Stimulated activated CD4-positive, alpha-beta T cell treated with anti-CD3 and anti-CD28 coated beads, Interleukin-4, amount 100 ng/mL, for 4 hours (primary cell): ENCODE results near the gene DOCK4.

Source experiments
- DNase-seq, 2 experiments: peaks; one replicate each; pipeline ENCODE4 v3.0.0-alpha.2; 2020

Gene DOCK4

DNA sequence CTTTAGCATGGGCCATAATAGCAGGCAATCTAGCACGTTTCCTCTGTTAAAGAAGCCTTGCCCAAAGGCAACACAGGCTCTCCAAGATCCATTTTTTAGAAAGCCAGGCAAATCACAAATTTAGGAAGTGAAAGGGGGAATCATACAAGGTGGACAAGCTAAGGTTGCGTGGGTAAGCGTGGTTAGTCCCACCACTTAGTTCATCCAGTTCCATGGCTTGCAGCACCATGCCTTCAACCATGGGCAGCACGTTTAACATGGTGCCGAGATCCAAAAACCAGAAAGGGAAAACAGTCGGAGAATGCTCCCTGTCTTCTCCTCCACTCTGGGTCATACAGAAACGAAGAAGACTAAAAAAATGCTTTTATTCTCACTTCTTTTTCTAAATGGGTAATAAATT, 409.5 kb downstream of the DOCK4 start:
- DNase-seq: no peak

- no peak for DNase-seq
Observed at GRCh38 chr7:111789870-111790269, 416.3 kb downstream of the DOCK4 start.

- DNase-seq: no peak
Observed at GRCh38 chr7:111789048-111789320, 417.2 kb downstream of the DOCK4 start.

DNA sequence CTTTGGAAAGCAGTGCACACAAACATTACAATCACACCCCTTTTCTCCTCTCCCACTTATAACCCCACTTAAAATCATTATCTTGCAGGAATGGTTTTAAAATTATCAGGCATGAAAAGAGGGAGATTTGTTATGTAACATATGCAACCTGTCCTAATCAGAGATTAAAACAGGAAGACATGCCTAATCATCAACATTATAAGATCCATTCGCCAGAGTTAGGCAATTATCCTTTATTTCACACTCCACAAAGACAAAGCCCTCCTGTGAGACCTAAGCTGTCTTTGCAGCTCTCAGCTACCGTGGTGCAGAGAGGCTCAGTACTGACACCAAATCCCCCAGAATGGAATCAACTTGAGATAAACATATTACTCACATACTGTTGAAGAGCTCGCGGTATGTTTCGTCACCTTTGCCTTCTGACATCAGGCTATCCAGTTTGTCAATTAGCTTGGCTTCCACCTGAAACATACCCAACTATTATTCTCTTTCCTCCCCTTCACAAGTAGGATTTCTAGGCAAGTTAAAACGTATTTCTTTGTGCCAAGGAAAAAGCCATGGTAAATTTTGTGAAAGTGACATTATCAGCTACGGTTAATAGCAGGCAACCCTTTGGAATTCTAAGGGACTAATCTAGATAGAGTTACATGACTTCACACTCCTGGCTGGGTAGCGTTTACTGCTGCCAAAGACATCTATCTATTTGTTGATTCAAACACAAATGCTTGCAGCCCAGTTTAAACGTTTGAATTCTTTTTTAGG, 417.7 kb downstream of the DOCK4 start:
- DNase-seq: no peak

GRCh38 chr7:111787741-111788140, 418.5 kb downstream of the DOCK4 start:
- DNase-seq: no peak

- no peak for DNase-seq
Observed at GRCh38 chr7:111787099-111787498, 419.1 kb downstream of the DOCK4 start.

GRCh38 chr7:111785076-111785475, 421.1 kb downstream of the DOCK4 start:
- no peak for DNase-seq

- DNase-seq: no peak
Observed at GRCh38 chr7:111784296-111784695, 421.9 kb downstream of the DOCK4 start.

DNA sequence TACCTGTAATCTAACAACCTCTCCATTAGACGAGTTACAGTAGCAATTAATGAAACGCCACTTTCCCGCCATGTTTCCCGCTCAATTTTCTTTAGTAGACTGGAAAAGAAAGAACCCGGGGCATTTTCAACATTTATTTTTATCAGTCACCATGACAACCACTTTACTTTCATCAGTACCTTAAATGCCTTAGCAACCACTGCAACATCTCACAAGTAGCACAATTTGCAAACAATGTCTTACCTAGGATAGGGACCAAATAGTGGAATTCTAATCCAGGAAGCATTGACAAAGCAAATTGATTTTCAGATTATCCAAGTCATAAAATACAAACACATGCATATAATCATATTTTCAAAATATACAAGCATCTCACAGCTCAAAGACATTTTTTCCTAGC, 422.3 kb downstream of the DOCK4 start:
- no peak for DNase-seq

- no peak for DNase-seq
Observed at GRCh38 chr7:111780527-111780926, 425.7 kb downstream of the DOCK4 start.

DNA sequence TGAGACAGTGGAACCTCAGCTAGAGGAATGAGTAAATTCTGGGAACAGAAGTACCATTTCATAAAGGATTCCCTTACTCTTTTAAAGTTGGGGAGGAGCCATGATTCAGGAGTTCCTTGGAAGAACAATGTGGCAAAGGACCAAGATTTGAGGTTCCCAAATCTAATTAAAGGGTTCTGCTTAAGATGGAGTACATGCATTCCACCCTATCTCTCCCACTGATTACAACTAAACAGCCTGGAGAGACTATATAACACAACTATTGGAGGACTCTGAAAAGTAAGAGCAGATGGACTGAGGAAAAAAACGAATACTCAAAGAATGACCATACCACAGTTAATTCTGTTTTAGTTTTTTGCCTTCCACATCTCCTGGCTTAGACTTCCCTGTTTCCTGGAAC, 431.0 kb downstream of the DOCK4 start:
- no peak for DNase-seq

DNA sequence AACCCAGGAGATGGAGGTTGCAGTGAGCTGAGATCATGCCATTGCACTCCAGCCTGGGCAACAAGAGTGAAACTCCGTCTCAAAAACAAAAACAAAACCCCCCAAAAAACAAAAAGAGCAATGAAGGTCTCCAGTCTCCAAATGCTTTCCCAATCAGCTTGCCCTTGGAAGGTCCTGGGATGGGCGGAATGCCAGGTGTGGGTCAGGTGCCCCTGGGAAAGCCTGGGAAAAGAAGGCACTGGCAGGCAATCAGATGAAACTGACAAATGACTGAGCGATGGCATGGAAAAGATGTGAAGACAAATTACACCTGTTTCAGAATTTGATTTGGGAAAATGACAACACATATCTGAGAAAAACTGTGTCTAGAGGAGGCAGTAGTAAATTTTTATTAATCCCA, 433.5 kb downstream of the DOCK4 start:
- DNase-seq: no peak

GRCh38 chr7:111771638-111772037, 434.6 kb downstream of the DOCK4 start:
- no peak for DNase-seq

DNA sequence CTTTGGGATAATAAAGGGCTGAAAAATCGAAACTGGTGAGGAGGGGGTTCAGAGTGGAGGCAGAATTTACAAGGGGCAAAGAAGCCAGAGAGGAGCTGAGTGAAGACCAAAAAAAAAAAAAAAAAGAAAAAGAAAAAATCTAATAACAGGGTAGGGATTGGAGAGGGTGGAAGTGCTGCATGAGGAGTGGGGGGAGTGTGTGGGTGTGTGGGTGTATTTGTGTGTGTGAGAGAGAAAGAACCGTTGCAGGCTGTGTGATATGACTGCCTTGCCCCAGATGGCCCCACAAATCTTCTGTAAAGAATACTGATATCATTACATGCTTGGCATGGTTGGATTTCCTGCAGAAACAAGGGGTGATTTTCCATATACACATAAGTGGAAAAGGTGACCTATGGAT, 436.1 kb downstream of the DOCK4 start:
- DNase-seq: no peak

GRCh38 chr7:111765751-111766643, 440.2 kb downstream of the DOCK4 start:
- no peak for DNase-seq

DNA sequence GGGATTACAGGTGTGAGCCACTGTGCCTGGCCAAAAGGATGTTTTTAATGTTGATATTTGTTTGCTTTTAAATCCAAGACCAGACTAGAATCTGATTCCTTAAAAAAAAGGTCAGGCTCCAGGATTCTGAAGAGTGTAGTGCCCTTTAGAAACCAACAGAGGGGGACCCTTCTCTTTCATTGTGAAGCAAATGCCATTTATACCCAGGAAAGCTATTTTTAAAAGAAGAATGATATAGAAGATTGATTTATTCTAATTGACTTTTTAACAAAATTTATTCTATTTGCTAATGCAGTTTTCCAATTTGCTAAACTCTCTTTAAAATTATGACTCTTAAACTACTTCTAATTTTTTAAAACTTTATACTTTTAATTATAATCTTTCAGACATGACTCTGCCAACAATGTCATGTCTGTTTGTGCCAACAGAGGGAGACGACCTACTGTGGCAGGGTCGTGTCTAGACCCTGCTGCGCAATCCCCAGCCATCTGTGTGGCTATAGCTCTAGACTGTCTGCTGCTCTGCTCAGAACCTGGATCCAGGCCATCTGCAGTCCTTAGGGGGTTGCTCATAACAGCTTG, 442.9 kb downstream of the DOCK4 start:
- DNase-seq: no peak

DNA sequence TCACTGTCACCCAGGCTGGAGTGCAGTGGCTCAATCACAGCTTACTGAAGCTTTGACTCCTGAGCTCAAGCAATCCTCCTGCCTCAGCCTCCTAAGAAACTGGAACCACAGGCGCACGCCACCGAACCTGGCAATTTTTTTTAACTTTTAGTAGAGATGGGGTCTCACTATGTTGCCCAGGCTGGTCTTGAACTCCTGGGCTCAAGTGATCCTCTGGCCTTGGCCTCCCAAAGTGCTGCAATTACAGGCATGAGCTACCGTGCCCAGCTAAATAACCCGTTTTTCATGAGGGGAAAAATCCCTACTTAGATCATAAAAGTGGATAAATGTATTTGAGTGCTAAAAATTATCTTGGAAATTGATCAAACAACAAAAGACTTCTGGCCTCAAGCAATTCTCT, 443.4 kb downstream of the DOCK4 start:
- no peak for DNase-seq

- no peak for DNase-seq
Observed at GRCh38 chr7:111762211-111762610, 444.0 kb downstream of the DOCK4 start.

- no peak for DNase-seq
Observed at GRCh38 chr7:111760043-111760442, 446.2 kb downstream of the DOCK4 start.

DNA sequence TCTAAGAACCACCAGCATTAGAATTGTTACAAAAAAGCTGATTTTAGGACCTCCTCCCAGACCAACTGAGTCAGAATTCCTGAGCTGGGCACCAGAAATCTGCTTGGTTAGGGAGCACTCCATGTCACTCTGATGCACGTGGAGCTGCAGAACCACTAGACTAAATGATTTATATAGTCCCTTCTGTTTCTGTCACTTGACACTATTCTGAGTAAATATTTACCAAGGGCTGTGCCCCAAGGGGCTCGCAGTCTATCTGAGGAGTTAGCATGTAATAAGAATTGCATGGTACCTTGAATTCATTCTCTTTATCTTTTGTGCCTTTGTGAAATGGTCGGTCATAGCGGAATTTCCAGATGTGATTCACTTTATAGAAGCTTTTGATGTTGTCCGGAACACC, 447.9 kb downstream of the DOCK4 start:
- no peak for DNase-seq

DNA sequence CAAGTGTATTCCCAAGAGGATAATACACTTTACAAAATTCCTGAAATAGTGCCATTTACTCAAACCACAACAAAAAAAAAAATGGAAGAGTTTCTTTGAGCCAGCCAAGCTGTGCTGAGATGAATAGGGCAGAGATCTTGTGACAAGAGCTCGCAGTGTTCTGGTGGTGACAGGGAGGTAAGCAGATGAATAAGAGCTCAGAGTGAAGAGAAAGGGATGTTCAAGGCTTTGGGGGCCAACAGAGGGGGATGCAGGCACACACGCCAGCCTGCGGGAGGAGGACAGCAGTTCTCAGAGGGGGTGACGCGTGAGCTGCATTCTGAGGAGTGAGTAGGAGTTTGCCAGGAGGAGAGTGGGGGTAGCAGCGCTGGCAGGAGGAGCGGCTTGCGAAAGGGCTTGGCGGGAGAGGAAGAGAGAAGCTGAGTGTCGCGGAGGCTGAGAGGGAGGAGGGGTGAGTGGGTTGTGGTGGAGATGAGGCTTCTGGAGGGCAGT, 449.5 kb downstream of the DOCK4 start:
- no peak for DNase-seq

GRCh38 chr7:111755383-111755782, 450.8 kb downstream of the DOCK4 start:
- DNase-seq: no peak

GRCh38 chr7:111753968-111754367, 452.2 kb downstream of the DOCK4 start:
- no peak for DNase-seq

DNA sequence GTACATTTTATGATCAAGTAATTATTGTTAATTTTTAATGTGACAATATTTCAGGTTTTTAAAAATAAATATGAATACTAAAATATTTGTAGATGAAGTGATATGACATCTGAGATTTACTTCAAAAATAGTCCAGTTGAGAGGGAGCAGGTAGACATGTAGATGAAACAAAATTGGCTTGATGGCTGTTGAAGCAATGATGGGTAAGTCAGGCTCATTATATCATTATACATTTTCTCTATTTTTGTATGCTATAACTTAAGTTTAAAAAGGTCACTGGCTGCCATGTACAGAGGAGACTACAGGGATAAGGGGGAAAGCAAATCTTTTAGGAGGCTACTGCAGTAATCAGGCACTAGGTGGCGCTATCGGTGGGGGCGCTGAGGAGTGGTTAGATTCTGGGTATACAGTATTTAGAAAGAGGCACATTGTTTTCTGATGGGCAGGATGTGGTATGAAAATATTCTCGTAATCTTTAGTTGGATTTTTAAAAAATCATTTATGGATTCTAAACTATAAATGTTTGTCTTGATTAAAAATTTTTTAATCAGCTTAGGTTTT, 454.1 kb downstream of the DOCK4 start:
- DNase-seq: peak; percentile 19 to 45
